ENCODE measurements around the gene ABCA2. TPM values are rescaled to one million over a fixed set of nuclear protein-coding genes. Genes with fewer than 3 reads are reported as not detected.
A peak's percentile ranks its signal among the peaks of the same experiment; 100 is the strongest.

ABCA2 gene
- total RNA-seq, 4 donors from 2014 or later: 51.1 to 204 (median 96.5) TPM

DNA sequence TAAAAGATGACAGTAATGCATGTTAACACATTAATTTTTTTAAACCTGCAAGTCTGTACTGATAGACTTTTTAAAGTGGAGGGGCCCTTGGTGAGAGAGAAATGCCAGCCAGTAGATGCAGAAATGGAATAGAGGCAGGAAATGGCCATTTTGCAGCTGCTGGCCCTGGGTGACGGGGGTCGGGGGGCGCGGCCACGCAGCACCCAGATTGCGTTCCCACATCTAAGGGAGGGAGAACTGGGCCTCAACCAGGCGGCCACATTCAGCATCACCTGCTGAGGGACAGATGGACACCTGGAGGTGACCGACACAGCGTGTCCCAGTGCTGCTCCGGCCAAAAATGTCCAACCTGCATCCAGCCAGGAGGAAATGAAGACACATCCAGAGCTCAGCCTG is 25.4 kb downstream of the ABCA2 start:
- in situ Hi-C loops (cut with MboI; ENCODE audit: low pct_ligation_motif_present in 1 of 4, low pct_unique_long_range_greater_than_20kb in 1 of 4, low sequenced_read_pairs in 3 of 4): no loop called here
- DNase-seq: no peak
- H3K27ac ChIP-seq: no peak overlapping the region
- intact Hi-C loops (cut with DNase I; ENCODE audit: low total_unique reads): no loop called here
- H3K4me3 ChIP-seq: no peak overlapping the region
- H3K4me1 ChIP-seq: peaks cover 0 to 8% (median under 1%) of the 10 kb centered on the region in 4 donors
- no peaks in the 10 kb centered on the region for H3K9me3 ChIP-seq
- TF ChIP-seq POLR2A (IDR thresholded peaks at IDR 0.05): no peak
- TF ChIP-seq POLR2AphosphoS5 (IDR thresholded peaks at IDR 0.05): no peak
- TF ChIP-seq, protein P1, sequence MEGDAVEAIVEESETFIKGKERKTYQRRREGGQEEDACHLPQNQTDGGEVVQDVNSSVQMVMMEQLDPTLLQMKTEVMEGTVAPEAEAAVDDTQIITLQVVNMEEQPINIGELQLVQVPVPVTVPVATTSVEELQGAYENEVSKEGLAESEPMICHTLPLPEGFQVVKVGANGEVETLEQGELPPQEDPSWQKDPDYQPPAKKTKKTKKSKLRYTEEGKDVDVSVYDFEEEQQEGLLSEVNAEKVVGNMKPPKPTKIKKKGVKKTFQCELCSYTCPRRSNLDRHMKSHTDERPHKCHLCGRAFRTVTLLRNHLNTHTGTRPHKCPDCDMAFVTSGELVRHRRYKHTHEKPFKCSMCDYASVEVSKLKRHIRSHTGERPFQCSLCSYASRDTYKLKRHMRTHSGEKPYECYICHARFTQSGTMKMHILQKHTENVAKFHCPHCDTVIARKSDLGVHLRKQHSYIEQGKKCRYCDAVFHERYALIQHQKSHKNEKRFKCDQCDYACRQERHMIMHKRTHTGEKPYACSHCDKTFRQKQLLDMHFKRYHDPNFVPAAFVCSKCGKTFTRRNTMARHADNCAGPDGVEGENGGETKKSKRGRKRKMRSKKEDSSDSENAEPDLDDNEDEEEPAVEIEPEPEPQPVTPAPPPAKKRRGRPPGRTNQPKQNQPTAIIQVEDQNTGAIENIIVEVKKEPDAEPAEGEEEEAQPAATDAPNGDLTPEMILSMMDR (IDR thresholded peaks at IDR 0.05): no peak
- TF ChIP-seq EP300 (IDR thresholded peaks at IDR 0.05; ENCODE audit: low read depth): no peak
- WGBS, 2 donors (ENCODE audit: low coverage in 1 of 2): 83% methylated on average over 10 of the region's 10 CpGs; no CpG with 5 or more reads in 1 of the 2 donors
- H3K36me3 ChIP-seq: no peaks in the 10 kb centered on the region
- H3K27me3 ChIP-seq: no peaks in the 10 kb centered on the region

DNA sequence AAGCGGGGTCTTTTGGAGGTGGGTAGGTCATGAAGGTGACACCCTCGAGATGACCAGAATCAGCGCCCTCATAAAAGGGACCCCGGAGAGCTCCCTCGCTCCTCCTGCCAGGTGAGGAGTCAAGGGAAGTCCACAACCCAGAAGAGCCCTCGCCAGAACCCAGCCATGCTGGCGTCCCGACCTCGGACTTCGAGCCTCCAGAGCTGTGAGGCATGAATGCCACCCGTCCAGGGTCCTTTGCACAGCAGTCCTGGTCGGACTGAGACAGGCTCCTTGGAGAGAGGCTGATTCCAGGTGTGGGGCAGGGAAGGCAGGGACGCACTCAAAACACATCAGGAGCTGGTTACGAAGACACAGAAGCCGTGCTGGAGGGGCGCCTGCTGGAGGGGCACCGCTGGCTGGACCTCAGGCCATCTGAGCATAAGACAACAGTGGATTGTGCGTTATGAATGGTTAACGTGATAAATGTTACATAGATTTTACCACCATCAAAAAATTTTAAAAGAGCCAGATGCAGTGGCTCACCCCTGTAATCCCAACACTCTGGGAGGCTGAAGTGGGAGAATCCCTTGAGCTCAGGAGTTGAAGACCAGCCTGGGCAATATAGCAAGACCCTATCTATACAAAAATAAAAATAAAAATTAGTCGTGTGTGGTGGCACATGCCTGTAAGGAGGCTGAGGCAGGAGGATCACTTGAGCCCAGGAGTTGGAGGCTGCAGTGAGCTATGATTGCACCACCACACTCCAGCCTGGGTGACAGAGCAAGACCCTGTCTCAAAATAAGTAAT is 26.0 kb downstream of the ABCA2 start:
- Histone ChIP-seq H3K9me3 (no peaks in the 10 kb centered on the region), H3K36me3 (no peaks in the 10 kb centered on the region), H3K27me3 (no peaks in the 10 kb centered on the region), H3K4me1 (peaks cover 5 to 14% (median 7%) of the 10 kb centered on the region in 4 donors), H3K27ac (no peak overlapping the region), H3K4me3 (no peak overlapping the region)
- no peak for DNase-seq
- intact Hi-C loops (cut with DNase I; ENCODE audit: low total_unique reads) (no loop called here), in situ Hi-C loops (cut with MboI; ENCODE audit: low pct_ligation_motif_present in 1 of 4, low pct_unique_long_range_greater_than_20kb in 1 of 4, low sequenced_read_pairs in 3 of 4) (no loop called here)
- TF ChIP-seq POLR2A (IDR thresholded peaks at IDR 0.05) (no peak), POLR2AphosphoS5 (IDR thresholded peaks at IDR 0.05) (no peak), EP300 (IDR thresholded peaks at IDR 0.05; ENCODE audit: low read depth) (no peak)
- TF ChIP-seq, protein P1 (IDR thresholded peaks at IDR 0.05): no peak
- WGBS, 2 donors (ENCODE audit: low coverage in 1 of 2): 69 to 87% methylated on average over 14 to 20 of the region's 20 CpGs

DNA sequence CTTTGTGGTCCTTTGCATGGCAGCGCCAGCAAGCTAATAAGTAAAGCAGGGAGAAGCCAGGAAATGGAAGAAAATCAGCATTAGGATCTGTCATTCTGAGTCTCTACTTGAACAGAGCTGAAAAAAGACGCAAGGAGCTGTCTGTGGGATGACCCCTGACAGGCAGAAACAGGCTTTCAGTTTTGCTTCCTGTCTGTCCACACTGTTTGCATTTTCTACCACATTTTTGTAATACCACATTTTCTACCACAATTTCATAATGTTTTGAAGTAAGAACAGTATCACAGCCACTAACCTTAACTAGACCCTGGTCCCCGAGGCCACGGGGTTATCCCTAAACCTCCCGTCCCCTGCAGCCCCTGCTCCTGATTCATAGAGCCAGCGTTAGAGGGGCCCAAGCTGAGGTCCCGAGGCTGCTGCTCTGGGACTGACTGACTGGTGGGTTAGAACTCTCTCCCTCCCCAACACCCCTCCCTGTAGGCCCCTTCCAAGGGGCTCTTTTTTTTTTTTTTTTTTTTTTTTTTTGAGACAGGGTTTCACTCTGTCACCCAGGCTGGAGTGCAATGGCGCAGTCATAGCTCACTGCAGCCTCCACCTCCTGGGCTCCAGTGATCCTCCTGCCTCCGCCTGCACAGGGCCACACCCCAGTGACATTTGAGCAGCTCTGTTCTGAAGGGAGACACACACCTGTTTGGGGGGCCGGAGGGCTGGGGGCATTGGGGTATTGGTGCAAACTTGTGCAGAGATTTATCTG is 27.7 kb downstream of the ABCA2 start:
- Histone ChIP-seq H3K27ac (peak overlapping the region in 3 of 4 donors; percentile 42 to 61 (median 57)), H3K36me3 (no peaks in the 10 kb centered on the region), H3K4me1 (peaks cover 21 to 31% (median 23%) of the 10 kb centered on the region in 4 donors), H3K9me3 (no peaks in the 10 kb centered on the region), H3K4me3 (no peak overlapping the region), H3K27me3 (peaks cover 11% of the 10 kb centered on the region)
- in situ Hi-C loops (cut with MboI; ENCODE audit: low pct_ligation_motif_present in 1 of 4, low pct_unique_long_range_greater_than_20kb in 1 of 4, low sequenced_read_pairs in 3 of 4): no loop called here
- 46 to 56% methylated on average over 4 to 8 of the region's 10 CpGs for WGBS, 2 donors (ENCODE audit: low coverage in 1 of 2)
- intact Hi-C loops (cut with DNase I; ENCODE audit: low total_unique reads): no loop called here
- TF ChIP-seq POLR2A (IDR thresholded peaks at IDR 0.05) (no peak), EP300 (IDR thresholded peaks at IDR 0.05; ENCODE audit: low read depth) (no peak), POLR2AphosphoS5 (IDR thresholded peaks at IDR 0.05) (no peak)
- TF ChIP-seq, protein P1 (IDR thresholded peaks at IDR 0.05): no peak
- DNase-seq: no peak

DNA sequence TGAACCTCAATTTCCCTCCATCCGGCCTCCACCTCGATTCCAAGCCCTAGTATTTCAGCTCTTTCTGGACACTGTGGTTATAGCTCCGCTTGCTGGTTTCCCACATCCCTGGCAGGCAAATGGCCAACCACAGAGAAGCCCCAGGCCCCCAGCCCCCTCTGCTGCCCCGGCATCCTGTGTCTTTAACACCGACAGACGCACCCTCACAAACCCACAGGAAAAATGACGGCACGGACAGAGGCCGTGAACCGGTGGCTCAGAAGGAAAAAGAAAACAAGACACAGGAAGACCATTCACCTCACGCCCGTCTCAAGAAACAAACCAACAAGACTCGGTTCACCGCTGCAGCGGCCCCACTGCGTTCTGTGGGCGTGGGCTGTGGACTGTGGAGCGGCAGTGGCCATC is 30.2 kb downstream of the ABCA2 start:
- H3K9me3 ChIP-seq: no peaks in the 10 kb centered on the region
- TF ChIP-seq POLR2AphosphoS5 (IDR thresholded peaks at IDR 0.05) (no peak), EP300 (IDR thresholded peaks at IDR 0.05; ENCODE audit: low read depth) (no peak)
- in situ Hi-C loops (cut with MboI; ENCODE audit: low pct_ligation_motif_present in 1 of 4, low pct_unique_long_range_greater_than_20kb in 1 of 4, low sequenced_read_pairs in 3 of 4): no loop called here
- H3K4me3 ChIP-seq: no peak overlapping the region
- intact Hi-C loops (cut with DNase I; ENCODE audit: low total_unique reads): no loop called here
- peak overlapping the region in 3 of 4 donors; percentile 52 to 60 (median 52) for H3K27ac ChIP-seq
- no peaks in the 10 kb centered on the region for H3K36me3 ChIP-seq
- H3K4me1 ChIP-seq: peaks cover 28 to 56% (median 41%) of the 10 kb centered on the region in 4 donors
- DNase-seq: peak; percentile 46
- H3K27me3 ChIP-seq: peaks cover 24% of the 10 kb centered on the region
- 47 to 52% methylated on average over 9 to 18 of the region's 18 CpGs for WGBS, 2 donors (ENCODE audit: low coverage in 1 of 2)

Measured in transverse colon (tissue), 4 donors.